GM21447 (cell line): ENCODE results near the gene CPNE1.

ENCODE experiments used
- ATAC-seq: cut with Tn5 transposase; IDR thresholded peaks from one replicate; pipeline ENCODE4 v1.9.1; 2021; ENCODE audit not compliant: unreplicated experiment

Gene CPNE1

GRCh38 chr20:35621560-35621946 is 43.1 kb downstream of the CPNE1 start:
- ATAC-seq = no peak

GRCh38 chr20:35620818-35621559 is 43.7 kb downstream of the CPNE1 start:
- no peak for ATAC-seq

DNA sequence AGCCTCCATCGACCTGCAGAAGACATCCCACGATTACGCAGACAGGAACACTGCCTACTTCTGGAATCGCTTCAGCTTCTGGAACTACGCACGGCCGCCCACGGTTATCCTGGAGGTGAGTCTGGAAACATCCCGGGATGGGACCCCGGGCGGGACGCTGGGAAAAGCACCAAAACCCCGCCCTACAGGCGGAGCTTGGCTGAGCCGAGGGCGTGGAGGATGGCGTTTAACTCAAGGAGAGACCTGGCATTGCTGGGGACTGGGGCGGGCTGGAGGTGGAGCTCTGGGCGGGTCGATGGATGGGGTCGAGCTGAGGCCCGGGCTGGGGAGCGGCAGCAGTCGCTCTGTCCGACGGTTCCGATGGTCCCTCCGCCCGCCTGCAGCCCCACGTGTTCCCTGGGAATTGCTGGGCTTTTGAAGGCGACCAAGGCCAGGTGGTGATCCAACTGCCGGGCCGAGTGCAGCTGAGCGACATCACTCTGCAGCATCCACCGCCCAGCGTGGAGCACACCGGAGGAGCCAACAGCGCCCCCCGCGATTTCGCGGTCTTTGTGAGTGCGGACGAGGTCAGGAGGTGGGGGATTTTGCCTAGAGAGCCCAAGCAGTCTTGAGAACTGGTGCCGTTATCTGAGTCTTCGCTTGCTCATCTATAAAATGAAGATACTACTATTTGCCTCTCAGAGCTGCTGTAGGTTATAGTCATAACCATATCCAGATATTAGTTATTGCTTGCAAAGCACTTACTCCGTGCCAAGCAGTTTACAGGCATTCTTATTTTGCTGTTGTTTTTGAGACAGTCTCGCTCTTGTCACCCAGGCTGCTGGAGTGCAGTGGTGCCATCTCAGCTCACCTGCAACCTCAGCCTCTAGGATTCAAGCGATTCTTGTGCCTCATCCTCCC is 45.3 kb downstream of the CPNE1 start:
- ATAC-seq = peak; percentile 31

- ATAC-seq = no peak
Measured at GRCh38 chr20:35618263-35619131, 46.2 kb downstream of the CPNE1 start.

- no peak for ATAC-seq
Measured at GRCh38 chr20:35617397-35618262, 47.1 kb downstream of the CPNE1 start.

DNA sequence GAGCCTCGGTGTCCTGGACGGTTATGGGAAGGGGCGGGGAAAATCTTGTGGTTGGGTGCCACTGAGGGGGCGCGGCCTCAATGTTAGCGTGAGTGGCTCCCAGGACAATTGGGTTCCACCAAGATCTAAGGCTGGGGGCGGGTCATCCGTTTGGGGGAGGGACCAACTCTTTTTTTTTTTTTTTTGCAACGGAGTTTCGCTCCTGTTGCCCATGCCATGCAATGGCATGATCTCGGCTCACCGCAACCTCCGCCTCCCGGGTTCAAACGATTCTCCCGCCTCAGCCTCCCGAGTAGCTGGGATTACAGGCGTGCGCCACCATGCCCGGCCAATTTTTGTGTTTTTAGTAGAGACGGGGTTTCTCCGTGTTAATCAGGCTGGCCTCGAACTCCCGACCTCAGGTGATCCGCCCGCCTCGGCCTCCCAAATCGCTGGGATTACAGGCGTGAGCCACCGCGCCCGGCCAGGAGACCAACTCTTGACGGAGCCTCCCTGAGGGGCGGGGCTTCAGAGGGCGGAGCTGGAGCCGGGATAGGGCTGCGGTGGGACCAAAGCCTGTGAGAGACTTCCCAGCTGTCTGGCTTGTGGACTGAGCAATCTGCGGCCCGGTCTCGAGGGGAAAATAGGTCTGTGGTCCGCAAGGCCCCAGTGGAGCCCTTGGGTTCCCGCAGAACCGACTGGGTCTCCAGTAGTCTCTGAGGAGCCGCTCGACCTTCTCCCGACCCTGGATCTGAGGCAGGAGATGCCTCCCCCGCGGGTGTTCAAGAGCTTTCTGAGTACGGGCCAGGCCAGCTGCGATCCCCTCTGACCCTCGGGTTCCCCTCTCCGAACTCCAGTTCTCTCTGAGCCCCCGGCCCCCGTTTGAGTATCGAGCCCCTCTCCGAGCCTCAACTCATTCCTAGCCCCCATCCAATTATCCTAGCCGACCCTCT is 48.0 kb downstream of the CPNE1 start:
- ATAC-seq = peak; percentile 24

- peak; percentile 71 for ATAC-seq
Measured at GRCh38 chr20:35615667-35616464, 48.8 kb downstream of the CPNE1 start, which contains the start of gene SPAG4. Gene SPAG4, plus strand, starts transcription at chr20:35615829. Its CDS starts 175 bp downstream, at chr20:35616004.

GRCh38 chr20:35611482-35611881 is 53.2 kb downstream of the CPNE1 start:
- no peak for ATAC-seq

DNA sequence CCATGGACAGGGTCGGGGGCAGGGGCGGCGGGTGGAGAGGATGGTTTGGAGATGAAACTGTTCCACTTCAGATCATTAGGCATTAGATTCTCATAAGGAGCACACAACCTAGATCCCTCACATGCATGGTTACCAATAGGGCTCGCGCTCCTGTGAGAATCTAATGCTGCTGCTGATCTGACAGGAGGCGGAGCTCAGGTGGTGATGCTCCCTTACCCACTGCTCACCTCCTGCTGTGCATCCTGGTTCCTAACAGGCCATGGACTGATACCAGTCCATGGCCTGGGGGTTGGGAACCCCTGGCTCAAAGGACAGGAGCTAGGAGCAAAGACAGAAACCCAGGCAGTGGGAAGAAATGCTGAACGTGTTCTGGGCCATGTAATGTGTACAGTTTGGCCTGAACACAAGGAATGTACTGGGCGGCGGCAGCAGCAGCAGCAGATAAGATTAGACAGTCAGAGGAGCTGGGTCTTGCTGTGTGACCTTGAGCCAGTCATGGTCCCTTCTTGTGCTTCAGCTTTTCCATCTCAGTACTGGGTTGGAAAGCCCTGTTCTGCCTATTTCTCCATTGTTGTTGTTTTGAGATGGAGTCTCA is 53.8 kb downstream of the CPNE1 start:
- no peak for ATAC-seq

DNA sequence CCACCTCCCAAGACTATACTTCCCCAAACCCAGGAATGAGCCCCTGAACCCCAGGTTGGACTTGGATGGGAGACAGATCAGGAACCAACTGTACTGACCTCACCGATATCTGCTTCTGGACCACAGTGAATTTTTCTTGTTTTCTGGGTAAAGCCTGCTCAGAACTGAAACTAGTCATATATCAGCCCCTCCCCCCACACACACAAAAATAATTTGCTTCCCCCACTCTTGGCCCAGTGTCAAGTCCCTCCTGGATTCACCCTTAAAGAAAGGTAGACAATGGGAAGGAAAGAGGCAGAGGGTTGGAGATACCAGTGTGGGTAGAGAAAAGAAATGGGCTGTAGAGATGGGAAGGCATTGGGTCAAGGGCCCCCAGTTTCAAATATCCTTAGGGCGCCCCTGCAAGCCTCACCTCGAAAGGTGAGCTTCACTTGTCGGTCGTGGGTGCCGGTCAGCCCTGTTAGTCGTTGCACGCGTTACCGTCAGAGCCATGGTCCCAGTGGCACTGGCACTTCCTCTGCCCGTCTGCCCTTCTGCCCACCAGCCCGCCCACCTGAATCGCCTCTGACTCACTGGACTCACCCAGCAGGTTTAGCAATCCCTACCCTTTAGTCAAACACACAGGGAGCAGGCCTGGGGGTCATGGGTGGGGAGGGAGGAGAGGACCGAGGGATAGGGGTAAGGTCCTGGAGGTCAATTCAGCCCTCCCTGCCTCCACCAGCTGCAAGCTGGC is 57.5 kb downstream of the CPNE1 start:
- no peak for ATAC-seq

DNA sequence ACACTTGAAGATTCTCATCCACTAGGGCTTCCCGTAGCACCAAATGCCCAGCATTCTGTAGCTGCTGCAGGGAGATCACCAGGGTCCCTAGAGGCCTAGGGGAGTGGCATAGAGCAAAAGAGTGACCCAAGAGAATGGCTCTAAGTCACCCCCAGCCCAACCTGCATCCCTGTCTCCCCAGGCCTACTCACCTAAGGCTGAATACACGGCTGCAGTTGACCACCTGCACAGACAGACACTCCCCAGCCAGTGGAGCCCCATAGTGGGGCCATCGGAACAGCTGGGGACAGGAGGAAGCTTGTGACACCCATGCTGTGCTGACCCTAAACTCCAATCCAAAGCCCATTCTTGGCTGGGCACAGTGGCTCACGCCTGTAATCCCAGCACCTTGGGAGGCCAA is 58.6 kb downstream of the CPNE1 start:
- no peak for ATAC-seq

DNA sequence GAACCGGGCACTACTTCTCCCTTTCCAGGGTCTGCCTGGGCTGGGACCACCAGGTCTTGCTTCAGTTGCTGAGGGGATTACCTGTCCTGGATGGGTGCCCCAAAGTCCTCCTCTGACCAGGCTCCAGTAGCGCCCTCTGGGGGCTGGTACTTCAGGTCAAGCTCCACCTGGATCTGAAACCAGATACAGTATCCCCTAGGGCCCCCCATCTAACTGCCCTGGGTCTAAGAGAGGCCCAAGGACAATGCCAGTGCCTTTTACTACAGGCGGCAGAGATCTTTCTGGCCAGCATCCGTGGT is 60.3 kb downstream of the CPNE1 start:
- ATAC-seq = no peak

- ATAC-seq = no peak
Measured at GRCh38 chr20:35603695-35604448, 60.8 kb downstream of the CPNE1 start.

DNA sequence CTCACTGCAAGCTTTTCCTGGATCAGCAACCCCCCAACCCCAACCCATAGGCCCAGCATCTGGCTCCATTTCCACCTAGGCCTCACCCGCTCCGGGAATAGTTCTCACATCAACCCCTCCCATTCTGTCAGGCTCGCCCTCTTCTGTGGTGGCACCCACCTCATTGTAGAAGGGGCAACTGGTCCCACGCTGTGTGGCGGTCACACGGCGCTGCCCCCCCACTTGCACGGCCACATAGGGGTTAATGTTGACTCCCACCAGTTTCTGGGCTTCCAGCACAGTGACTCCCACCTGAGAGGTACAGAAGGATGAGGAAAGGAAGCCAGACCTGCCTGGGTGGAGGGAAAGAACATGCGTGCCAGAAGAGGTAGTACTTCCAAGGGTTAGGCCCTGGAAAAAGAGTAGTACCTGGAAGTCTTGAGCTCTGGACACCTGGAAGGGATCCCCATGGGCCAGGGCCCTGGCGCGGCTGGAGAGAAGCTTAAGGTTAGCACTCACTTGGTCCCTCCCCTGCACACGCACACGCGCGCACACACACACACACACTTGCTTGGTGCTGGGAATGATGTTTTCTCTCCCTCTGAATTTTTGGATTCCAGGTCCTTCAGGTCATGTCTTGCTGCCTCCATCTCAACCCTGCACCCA is 61.7 kb downstream of the CPNE1 start:
- ATAC-seq = no peak

DNA sequence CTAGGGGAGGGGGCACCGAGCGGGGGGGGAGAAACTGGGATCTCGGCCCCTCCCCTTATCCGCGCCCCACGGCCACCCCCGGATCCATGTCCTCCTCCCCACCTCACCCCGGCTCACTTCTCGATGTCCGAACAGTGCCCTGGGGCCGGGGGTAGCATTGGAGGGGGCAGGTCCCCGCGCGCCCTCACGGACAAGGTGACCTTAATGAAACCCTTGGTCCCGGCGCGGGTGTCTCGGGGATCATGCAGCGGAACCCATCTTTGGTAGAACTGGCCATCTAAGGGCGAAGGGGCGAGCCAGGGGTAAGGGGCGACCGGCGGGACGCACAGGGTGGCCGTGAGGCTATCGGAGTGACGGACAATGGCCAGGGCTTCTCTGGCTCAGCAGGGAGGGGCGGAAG is 62.7 kb downstream of the CPNE1 start:
- ATAC-seq = no peak
